ENCODE data around the gene GORASP2.

Gene GORASP2

DNA sequence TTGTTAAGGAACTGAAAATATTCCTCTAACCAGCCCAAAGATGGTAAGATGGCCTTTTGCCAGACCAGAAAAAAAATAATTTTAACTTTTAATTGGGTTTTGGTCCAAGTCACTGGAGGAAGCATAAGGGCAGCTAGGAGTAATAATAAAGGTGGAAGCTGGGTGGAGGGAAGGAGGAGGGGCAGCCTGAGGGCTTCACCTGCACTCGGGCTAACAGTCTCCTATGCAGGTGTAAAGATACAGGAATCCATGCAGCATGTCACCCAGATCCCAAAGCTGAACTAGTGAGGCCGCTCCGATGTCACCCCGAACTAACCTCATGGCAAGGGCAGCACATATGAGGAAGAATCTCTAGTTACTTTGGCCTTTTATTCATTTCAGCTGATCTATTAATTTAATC lies 37.2 kb upstream of the GORASP2 start:
- no peaks in the 10 kb centered on the region for H4K20me1 ChIP-seq (ENCODE audit: insufficient read depth)
- TF ChIP-seq, protein P1, sequence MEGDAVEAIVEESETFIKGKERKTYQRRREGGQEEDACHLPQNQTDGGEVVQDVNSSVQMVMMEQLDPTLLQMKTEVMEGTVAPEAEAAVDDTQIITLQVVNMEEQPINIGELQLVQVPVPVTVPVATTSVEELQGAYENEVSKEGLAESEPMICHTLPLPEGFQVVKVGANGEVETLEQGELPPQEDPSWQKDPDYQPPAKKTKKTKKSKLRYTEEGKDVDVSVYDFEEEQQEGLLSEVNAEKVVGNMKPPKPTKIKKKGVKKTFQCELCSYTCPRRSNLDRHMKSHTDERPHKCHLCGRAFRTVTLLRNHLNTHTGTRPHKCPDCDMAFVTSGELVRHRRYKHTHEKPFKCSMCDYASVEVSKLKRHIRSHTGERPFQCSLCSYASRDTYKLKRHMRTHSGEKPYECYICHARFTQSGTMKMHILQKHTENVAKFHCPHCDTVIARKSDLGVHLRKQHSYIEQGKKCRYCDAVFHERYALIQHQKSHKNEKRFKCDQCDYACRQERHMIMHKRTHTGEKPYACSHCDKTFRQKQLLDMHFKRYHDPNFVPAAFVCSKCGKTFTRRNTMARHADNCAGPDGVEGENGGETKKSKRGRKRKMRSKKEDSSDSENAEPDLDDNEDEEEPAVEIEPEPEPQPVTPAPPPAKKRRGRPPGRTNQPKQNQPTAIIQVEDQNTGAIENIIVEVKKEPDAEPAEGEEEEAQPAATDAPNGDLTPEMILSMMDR (conservative IDR thresholded peaks at IDR 0.05; ENCODE audit: low read depth, low read length): no peak
- H3K4me1 ChIP-seq (ENCODE audit: low read depth, poor library complexity, severe bottlenecking): no peaks in the 10 kb centered on the region

DNA sequence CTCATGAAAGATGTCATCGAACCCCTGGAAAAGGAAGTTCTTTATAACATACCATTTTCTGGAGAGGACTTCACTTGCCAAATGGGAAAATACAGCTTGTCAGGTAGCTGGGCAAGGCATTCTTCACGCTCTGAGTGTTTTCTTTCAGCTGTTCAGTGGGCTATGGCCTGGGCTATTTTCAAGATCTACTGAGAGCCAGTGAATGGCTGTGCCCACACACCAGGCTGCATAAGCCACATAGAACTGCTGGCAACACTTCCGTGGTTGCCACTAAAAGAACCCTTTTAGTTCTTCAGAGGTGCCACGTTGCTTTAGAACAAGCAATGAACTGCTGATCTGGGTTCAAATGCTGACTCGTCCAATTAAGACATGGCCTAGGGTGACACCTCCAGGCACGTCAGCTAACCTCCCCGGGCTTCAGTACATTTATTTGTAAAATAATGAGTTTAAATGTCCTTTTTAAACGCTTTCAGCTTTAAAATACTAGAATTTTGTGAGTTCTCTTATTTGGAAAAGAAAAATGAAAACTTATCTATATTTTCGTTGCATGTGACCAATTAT lies 36.6 kb upstream of the GORASP2 start:
- Histone ChIP-seq H3K36me3 (ENCODE audit: insufficient read depth) (no peaks in the 10 kb centered on the region), H3K27me3 (ENCODE audit: insufficient read depth, low read depth) (no peaks in the 10 kb centered on the region), H3K4me1 (ENCODE audit: low read depth, poor library complexity, severe bottlenecking) (no peaks in the 10 kb centered on the region)

More for the DNA sequence above, 37.2 kb upstream of the GORASP2 start:
- Histone ChIP-seq H3K4me3 (IDR thresholded peaks at IDR 0.05; ENCODE audit: insufficient read depth, low read depth, low read length) (no peak overlapping the region), H3K9ac (no peak overlapping the region), H3K36me3 (ENCODE audit: insufficient read depth) (no peaks in the 10 kb centered on the region), H2AFZ (ENCODE audit: low read depth) (no peak overlapping the region), H3K4me2 (no peak overlapping the region), H3K27ac (no peak overlapping the region), H3K79me2 (ENCODE audit: insufficient read depth, low read depth) (no peaks in the 10 kb centered on the region), H3K27me3 (ENCODE audit: insufficient read depth, low read depth) (no peaks in the 10 kb centered on the region)

DNA sequence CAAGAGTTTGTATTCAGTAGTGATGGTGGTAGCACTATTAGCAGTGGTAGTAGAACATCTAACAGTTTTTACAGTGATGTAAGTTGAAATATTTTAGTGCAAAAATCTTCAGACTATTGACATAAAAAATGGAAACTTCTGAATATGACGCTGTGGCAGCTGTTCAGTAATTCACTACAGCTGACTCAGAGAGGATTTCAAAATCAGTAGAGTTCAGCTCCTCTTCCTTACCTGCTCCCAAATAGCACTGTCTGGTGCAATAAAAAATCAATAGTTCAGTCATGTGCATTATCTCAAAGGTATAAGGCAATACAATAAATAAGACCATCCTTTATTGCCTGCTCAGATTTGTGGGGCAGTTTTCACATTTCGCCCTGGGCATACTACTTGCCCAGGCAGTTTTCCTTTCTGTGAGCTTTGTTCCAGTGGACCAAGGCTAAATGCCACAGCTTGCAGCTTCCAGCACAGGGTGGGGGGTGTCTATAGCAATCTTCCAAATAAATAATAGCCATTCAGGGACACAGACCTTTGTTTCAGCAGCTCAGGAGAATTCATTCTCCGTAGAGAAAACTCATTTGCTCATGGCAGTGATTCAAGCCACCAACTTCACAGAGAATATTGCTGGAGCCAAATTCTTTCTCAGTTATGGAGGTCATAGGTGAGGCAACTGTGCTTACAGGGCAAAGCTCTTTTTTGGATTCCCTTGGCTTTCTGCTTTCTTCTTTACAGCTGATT lies 33.9 kb upstream of the GORASP2 start:
- H3K9ac ChIP-seq: no peak overlapping the region
- no peak overlapping the region for H3K27ac ChIP-seq
- H3K4me3 ChIP-seq (IDR thresholded peaks at IDR 0.05; ENCODE audit: insufficient read depth, low read depth, low read length): no peak overlapping the region
- no peaks in the 10 kb centered on the region for H3K27me3 ChIP-seq (ENCODE audit: insufficient read depth, low read depth)
- H4K20me1 ChIP-seq (ENCODE audit: insufficient read depth): no peaks in the 10 kb centered on the region
- H3K79me2 ChIP-seq (ENCODE audit: insufficient read depth, low read depth): no peaks in the 10 kb centered on the region
- H2AFZ ChIP-seq (ENCODE audit: low read depth): no peak overlapping the region
- TF ChIP-seq, protein P1 (conservative IDR thresholded peaks at IDR 0.05; ENCODE audit: low read depth, low read length): no peak
- H3K4me1 ChIP-seq (ENCODE audit: low read depth, poor library complexity, severe bottlenecking): no peaks in the 10 kb centered on the region
- H3K4me2 ChIP-seq: no peak overlapping the region
- H3K36me3 ChIP-seq (ENCODE audit: insufficient read depth): no peaks in the 10 kb centered on the region

More for the DNA sequence above, 36.6 kb upstream of the GORASP2 start:
- Histone ChIP-seq H3K79me2 (ENCODE audit: insufficient read depth, low read depth) (no peaks in the 10 kb centered on the region), H2AFZ (ENCODE audit: low read depth) (no peak overlapping the region), H3K27ac (no peak overlapping the region), H3K9ac (no peak overlapping the region), H3K4me3 (IDR thresholded peaks at IDR 0.05; ENCODE audit: insufficient read depth, low read depth, low read length) (no peak overlapping the region), H4K20me1 (ENCODE audit: insufficient read depth) (no peaks in the 10 kb centered on the region), H3K4me2 (no peak overlapping the region)
- TF ChIP-seq, protein P1 (conservative IDR thresholded peaks at IDR 0.05; ENCODE audit: low read depth, low read length): no peak

DNA sequence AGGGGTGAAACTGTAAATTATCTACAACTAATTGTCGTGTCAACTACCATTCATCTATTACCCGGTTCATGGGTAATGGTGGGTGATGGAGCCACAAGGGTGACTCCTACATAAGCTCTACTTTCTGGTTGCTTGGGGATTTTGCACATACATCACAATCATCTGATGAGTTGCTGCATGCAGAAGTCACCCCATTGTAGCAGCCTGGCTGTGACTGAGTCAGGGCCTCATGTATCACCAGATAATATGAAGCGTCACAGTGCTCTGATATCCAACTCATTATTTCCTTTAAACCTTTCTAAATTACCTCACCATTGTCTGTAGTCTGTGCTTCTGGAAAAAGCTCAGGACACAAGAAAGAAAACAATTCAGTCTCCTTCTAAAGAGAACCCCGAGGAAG lies 32.4 kb upstream of the GORASP2 start:
- Histone ChIP-seq H3K4me2 (no peak overlapping the region), H3K36me3 (ENCODE audit: insufficient read depth) (no peaks in the 10 kb centered on the region), H3K9ac (no peak overlapping the region), H3K4me3 (IDR thresholded peaks at IDR 0.05; ENCODE audit: insufficient read depth, low read depth, low read length) (no peak overlapping the region), H3K79me2 (ENCODE audit: insufficient read depth, low read depth) (no peaks in the 10 kb centered on the region), H4K20me1 (ENCODE audit: insufficient read depth) (no peaks in the 10 kb centered on the region), H3K4me1 (ENCODE audit: low read depth, poor library complexity, severe bottlenecking) (no peaks in the 10 kb centered on the region), H3K27ac (no peak overlapping the region), H2AFZ (ENCODE audit: low read depth) (no peak overlapping the region), H3K27me3 (ENCODE audit: insufficient read depth, low read depth) (no peaks in the 10 kb centered on the region)
- TF ChIP-seq, protein P1 (conservative IDR thresholded peaks at IDR 0.05; ENCODE audit: low read depth, low read length): no peak

Measured in KMS-11 (cell line).